DLD1 (cell line): ENCODE results near the gene MBP.

Experiments
- in situ Hi-C: cut with HindIII; loops from 2 replicates; pipeline ENCODE4 v1.10.0; 2017; ENCODE audit warnings: low sequenced_read_pairs

Gene MBP

DNA sequence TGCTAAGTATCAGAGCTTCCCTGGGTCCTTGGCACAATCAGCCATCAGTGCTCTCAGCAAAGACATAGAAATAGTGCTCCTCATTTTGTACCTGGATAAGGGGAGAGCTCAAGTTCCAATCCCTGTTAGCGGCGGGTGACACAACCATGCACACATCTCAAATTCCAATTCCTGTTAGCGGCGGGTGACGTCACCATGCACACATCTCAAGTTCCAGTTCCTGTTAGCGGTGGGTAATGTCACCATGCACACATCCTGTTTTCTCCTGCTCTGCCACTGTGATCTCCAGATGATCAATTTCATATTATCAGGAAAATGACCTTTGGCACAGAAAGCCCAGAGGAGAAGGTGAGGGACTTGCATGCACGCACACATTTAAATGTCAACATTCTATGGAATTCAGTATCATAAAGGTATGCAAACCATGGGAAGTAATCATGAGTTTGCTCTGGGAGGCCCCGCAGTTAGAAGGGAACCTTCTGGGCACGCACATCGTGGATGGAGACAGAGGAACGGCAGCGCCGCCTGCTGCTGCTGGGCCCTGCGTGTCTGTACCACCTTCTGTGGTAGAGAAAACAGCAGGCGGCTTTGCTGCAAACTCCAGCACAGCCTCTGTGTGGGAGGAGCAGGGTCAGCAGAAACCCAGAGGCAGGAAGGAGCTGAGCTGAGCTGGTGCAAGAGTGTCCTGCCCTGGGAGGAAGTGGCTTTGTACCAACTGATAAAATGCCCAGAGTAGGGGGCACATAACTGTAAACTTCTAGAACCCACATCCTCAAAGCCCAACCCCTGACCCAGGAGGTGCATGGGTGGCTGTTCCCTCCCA lies 77.8 kb downstream of the MBP start:
- in situ Hi-C loops: no loop called here

DNA sequence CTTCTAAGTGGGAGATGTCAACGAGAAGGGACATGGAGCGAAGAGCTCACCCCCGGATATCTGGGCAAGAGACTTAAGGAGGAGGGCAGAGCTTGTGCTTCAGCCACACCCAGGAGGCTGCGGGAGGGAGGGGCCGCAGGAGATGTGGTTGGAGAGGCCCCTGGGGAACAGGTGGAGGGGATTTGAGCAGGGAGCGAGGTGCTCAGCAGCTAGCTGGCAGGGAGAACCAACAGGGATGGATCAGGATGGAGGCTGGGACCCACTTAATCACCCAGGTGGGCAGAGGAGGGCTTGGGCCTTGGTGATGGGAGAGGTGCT lies 78.3 kb downstream of the MBP start:
- in situ Hi-C loops: no loop called here

DNA sequence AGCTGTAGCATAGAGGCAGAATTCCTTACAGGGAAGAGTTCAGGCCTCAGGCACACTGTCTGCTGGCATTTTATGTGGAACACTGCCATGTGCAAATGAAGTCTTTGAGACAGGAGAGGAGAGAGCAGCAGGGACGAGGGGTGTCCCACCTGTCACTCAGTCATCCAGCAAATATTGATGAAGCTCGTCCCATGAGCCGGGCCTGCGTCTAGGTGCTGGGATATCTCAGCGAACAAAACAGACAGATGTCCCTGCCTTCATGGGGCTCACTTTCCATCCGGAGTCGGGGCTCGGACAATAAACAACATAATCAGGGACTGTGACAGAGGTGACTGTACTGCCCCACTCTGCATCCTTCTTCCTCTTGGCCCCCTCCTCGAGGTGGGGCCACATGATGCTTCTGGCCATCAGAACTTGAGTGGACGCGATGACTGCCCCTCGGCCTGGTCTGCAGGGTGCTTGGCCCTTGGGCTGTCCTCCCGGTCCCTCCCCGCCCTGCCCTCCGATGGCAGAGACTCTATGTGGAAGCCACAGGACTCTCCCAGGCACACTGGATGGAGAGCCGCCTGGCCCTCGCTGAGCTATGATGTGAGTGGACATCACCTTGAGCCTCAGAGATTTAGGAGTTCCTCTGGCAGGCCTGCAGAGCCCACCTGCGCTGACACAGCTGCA lies 78.8 kb downstream of the MBP start:
- in situ Hi-C loops: no loop called here

GRCh38 chr18:77052983-77053309 lies 79.6 kb downstream of the MBP start:
- in situ Hi-C loops: no loop called here

DNA sequence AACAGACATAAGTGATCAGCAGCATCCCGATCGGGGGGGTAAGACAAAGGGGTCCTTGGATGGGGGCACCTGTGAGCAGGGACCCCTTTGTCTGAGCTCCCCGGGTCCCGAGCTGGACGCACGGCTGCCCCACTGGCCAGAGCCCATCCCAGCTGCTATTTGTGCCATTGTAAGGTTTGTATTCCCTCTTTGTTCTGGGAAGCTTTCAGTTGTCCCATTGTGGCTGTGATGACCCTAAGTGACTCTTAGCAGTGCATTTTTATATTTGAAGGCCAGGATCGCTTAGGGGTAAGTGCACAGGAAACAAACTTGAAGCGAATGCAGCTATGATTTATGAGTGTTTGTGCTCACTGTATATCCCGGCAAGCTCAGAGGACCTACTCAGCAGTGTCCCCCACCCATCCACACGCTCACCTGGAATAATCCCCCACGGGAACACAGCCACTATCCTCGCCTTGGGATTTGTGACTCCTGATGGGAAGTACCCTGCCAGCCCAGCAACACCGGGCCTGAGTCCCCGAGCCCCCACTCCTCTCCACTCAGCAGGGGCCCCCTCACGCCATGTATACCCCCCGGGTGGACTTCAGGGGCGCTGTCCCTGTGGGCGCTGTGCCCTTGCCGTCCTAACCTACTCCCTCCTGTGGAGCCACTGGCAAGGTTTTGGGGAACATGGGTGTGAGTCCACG lies 80.1 kb downstream of the MBP start:
- in situ Hi-C loops: no loop called here

DNA sequence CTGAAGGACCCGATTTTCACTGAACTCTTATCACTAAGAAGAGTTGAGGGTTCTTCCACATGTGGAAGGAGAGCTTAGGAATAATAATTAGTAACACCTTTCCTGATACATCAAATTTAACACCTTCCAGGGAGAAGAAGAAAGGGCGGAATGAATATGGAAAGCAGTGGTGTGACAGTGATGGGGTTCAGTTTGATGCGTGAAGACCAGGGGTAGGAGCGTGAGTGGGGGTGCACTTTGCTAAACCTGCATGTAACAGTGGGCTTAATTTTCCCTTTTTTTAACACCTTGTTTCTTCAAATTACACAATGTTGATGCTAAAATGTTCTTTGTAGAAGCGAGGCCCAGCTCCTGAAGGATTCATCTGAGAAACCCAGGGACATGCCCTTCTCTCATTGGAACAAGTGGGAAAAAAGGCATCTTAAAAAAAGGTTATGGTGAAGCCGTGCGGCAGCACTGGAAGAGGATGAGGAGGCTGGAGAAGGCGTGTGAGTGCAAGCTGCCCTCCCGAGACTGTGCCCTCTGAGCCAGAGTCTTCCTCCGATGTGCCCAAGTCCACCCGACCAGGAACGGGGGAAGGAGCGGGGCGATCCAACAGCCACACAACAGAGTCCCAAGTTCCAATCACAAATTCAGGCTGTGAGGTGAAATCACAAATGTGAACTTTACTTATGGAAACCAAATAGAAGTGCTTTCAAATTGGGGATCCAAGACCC lies 80.8 kb downstream of the MBP start:
- in situ Hi-C loops: no loop called here

DNA sequence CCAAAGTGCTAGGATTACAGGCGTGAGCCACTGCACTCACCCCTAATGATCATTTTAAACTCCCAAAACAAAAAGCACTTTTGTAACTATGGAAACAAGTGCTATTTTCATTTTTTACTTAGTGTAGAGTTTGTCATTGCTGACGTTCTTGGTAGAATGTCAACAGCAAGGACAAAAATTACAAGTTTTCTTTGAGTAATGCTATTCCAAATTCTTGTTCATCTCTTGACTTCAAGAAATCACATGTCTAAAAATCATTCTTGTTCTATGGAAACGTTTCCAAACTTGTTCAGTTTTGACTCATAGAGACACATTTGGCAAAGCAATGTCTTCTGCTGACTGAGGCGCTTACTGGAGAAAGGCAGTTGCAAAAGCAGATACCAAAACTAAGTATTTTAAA lies 82.6 kb downstream of the MBP start:
- in situ Hi-C loops: no loop called here

DNA sequence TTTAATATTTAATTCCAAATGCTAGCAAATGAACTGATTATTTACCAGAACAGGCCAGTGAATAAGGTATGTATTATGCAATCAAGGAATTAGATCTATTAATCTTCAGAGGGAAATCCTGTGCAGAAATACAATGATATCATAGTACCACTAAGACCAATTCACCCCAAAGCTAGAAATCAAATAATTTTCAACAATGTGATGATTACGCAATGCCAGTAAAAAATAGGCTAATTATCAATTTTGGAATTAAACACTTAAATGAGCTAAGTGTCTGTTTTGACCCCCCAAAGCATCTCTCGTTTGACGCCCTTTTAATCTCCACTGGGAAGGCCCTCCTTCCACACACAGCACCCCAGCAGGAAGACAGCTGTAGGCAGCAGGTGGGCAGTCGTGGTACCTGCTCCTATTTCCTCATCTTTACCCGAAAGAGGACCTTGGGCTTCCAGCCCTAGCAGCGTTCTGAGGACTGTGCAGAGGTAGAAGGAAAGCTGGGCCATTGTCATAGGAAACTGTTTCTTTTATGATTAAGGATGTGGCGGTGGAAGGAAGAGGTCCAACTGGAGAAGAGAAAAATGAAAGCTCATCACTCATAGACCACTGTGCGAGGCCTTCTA lies 84.7 kb downstream of the MBP start:
- in situ Hi-C loops: no loop called here

DNA sequence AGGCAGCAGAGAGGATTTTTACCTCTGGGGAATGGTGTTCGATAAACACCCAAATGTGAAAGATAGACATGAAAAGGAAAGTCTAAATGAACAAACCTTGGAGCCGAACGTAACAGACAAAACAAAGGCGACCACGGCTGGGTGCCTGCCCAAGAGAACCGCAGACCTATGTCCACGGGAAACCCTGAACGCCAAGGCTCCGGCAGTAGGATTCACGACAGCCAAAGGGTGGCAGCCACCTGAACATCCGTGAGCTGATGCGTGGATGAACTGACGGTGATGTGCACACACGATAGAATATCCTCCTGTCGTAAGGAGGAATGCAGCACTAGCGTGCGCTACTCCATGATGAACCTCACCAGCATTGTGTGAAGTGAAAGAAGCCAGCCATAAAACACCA lies 85.6 kb downstream of the MBP start:
- in situ Hi-C loops: no loop called here

- in situ Hi-C loops: no loop called here
Observed at GRCh38 chr18:77046409-77046808, 86.2 kb downstream of the MBP start.

DNA sequence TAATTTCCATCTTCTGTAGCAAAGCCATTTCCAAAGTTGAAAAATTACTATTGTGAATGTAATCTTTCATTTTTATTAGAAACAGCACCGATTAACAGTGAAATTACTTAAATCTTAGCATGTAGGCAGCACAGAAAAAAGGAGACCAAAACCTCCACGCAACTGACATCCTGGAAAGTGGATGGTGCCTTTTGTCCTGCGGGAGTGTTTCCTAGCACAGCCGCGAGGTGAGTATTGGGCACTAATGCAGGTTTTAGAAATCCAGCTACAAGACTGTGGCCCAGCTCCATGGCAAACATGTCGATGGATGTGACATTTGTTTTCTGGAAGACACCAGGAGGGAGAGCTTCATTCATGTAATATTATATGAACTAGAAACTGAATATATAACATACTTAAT lies 86.9 kb downstream of the MBP start:
- in situ Hi-C loops: no loop called here

- in situ Hi-C loops: no loop called here
Observed at GRCh38 chr18:77044866-77045664, 87.5 kb downstream of the MBP start.

GRCh38 chr18:77043541-77044280 lies 88.9 kb downstream of the MBP start:
- in situ Hi-C loops: no loop called here

GRCh38 chr18:77042583-77042982 lies 90.0 kb downstream of the MBP start:
- in situ Hi-C loops: no loop called here

DNA sequence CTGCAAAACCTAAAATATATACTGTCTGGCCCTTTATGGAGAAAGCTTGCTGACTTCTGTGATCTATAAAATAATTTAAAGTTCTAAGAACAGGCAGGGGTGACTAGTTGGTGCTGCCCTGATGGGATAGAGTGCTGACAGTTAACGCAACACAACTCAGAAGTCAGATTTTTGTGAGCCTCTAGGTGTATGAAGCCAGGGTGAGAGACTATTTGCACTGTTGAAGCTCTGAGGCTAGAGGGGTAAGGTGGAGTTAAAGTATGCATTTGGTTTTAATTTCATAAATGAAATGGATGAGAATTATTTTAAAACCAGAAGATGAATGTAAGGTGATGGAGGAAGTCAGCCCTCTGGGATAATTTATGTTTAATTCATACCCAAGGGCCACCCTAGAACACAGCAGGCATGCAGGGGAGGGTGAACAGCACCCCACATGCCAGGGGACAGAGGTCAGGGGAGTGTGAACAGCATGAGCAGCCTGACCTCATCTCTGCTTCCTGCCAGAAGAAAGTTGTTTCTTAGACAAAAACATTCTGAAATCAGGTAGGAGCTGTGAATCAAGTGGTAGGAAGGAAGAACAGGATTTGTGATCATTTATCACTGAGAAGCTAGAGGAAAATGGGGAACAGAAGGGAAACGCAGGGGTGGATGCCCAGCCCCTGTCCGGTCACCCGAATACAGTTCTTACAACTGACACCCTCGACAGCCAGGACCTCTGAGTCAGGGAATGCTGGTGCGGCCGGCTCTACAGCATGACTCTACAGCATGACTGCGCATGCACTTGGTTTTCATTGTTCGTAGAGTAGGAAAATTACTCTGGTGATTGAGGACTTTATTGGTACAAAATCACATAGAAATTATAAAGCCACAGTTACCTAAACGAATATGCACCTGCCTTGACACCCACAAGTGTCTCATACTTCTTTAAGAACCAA lies 93.1 kb downstream of the MBP start:
- in situ Hi-C loops: no loop called here

GRCh38 chr18:77038182-77038858 lies 94.3 kb downstream of the MBP start:
- in situ Hi-C loops: no loop called here

GRCh38 chr18:77037567-77037966 lies 95.0 kb downstream of the MBP start:
- in situ Hi-C loops: no loop called here
